Bronchial epithelial cell (primary cell): ENCODE results near the gene AGAP1. TPM values are rescaled to one million over a fixed set of nuclear protein-coding genes. Genes with fewer than 3 reads are reported as not detected.
A peak's percentile ranks its signal among the peaks of the same experiment; 100 is the strongest.

Experiments used
- DNase-seq: peaks from one replicate; pipeline ENCODE4 v3.0.0-alpha.2; 2010; ENCODE audit warnings: low read depth
- FAIRE-seq: peaks from 2 replicates; lab custom pipeline; 2011; peaks lifted over from hg19 to GRCh38; lab: Jason Lieb, UNC
- H3K27me3 ChIP-seq: 2 replicates; pipeline ENCODE4 v1.5.1; 2011; ENCODE audit warnings: low read length; ENCODE audit not compliant: control insufficient read depth, insufficient read depth
- H3K36me3 ChIP-seq: 2 replicates; pipeline ENCODE4 v1.5.1; 2011; ENCODE audit warnings: low read length; ENCODE audit not compliant: control insufficient read depth, insufficient read depth
- H3K4me3 ChIP-seq: 2 replicates; pipeline ENCODE4 v1.5.1; 2011; ENCODE audit warnings: mild to moderate bottlenecking, low read depth, low read length, control low read depth
- total RNA-seq: library from RNA; depleted of rRNA; stranded (reverse); fragments of >200 nt; gene quantifications from 2 replicates; pipeline ENCODE4 v1.2.1, GENCODE V29; 2014
- TF ChIP-seq, protein P1 (sequence below): IDR thresholded peaks from 2 replicates; pipeline ENCODE4 v1.5.1; 2011; ENCODE audit warnings: mild to moderate bottlenecking, moderate library complexity, low read length, control low read depth, inconsistent platforms; ENCODE audit not compliant: insufficient read depth, severe bottlenecking

AGAP1 gene
- total RNA-seq, 1 donor from 2014 or later = 22.4 TPM

DNA sequence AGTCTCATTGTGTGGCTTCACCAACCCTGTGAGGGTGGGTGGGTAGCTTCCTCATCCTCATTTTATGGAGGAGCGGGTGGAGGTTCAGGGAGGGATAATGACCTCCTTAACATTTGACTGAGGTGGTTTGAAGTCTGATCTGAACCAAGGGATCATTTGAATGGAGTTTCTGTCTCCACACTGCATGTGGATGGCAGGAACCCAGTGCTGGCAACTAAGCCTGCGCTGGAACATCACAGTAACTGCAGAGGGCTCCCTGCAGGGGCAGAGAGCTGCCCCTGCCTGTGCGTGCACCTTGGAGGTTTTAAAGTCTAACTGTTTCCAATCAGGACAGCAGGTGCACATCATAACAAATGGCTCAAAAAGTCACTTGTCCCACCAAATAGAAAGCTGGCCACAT is 3.3 kb downstream of the AGAP1 start:
- Histone ChIP-seq H3K4me3 (no peak overlapping the region), H3K36me3 (no peaks in the 10 kb centered on the region), H3K27me3 (no peaks in the 10 kb centered on the region)
- TF ChIP-seq, protein P1, sequence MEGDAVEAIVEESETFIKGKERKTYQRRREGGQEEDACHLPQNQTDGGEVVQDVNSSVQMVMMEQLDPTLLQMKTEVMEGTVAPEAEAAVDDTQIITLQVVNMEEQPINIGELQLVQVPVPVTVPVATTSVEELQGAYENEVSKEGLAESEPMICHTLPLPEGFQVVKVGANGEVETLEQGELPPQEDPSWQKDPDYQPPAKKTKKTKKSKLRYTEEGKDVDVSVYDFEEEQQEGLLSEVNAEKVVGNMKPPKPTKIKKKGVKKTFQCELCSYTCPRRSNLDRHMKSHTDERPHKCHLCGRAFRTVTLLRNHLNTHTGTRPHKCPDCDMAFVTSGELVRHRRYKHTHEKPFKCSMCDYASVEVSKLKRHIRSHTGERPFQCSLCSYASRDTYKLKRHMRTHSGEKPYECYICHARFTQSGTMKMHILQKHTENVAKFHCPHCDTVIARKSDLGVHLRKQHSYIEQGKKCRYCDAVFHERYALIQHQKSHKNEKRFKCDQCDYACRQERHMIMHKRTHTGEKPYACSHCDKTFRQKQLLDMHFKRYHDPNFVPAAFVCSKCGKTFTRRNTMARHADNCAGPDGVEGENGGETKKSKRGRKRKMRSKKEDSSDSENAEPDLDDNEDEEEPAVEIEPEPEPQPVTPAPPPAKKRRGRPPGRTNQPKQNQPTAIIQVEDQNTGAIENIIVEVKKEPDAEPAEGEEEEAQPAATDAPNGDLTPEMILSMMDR = no peak
- FAIRE-seq = no peak
- no peak for DNase-seq

DNA sequence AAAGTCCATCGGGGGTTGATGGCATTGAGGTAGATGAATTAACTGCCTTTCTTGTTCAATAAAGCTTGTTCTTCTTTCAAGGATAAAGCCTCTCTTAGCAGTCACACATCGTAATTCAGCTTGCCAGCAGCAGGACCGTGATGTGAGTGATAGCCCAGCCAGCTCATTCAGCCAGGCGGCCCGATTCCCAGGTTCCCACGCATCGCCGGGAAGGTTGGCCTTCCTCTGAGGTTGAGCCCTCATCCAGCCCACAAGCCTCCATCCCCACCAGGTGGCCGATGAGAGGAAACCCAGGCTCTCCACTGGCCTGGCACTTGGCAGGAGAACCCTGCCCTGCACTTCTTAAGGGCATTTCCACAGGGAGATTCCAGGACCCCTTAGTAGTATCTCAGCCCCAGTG is 4.7 kb downstream of the AGAP1 start:
- Histone ChIP-seq H3K27me3 (no peaks in the 10 kb centered on the region), H3K4me3 (no peak overlapping the region), H3K36me3 (no peaks in the 10 kb centered on the region)
- FAIRE-seq (peak; percentile 50), DNase-seq (no peak)
- TF ChIP-seq, protein P1 = peak; percentile 20

DNA sequence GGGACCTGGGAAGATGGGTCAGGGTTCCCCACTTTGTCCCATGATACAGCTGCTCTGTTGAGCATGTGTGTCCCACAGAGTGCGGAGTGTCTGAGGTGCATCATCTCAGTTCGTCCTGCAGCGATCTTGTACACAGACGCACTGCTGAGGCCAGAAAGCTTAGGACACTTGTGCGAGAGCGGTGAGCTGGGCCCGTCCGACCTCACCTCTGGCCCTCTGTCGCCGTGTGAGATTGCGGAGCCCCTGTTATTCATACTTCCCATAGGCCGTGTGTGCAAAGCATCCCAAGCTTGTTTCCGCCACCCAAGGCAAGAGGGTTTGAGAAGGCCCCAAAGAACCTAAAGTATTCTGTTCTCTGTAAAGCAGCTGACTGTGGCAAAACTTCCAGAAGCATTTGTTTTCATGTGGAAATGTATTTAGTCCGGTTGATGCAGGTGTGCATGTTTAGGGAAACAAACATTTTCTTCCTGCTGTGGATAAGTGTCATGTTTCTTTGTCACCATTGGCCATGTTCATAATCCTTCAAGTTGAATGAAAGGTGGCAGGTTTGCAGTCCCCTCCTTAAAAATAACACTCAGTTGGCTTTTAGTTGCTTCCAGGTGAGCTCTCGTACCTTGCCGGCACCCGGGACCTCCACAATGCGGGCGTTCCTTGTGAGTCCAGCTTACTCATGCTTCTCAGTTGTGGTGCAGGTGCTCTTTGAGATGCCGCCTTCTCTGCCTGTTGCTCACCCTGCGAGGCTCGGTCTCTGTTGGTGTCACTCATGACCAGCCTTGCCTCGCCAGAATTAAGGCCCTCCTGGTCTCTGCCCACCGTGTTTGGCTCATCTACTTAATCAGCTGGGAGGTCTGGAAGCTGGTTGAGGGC is 5.3 kb downstream of the AGAP1 start:
- no peak for DNase-seq
- no peaks in the 10 kb centered on the region for H3K27me3 ChIP-seq
- H3K36me3 ChIP-seq = no peaks in the 10 kb centered on the region
- H3K4me3 ChIP-seq = no peak overlapping the region
- TF ChIP-seq, protein P1 = no peak
- FAIRE-seq = peak; percentile 32

DNA sequence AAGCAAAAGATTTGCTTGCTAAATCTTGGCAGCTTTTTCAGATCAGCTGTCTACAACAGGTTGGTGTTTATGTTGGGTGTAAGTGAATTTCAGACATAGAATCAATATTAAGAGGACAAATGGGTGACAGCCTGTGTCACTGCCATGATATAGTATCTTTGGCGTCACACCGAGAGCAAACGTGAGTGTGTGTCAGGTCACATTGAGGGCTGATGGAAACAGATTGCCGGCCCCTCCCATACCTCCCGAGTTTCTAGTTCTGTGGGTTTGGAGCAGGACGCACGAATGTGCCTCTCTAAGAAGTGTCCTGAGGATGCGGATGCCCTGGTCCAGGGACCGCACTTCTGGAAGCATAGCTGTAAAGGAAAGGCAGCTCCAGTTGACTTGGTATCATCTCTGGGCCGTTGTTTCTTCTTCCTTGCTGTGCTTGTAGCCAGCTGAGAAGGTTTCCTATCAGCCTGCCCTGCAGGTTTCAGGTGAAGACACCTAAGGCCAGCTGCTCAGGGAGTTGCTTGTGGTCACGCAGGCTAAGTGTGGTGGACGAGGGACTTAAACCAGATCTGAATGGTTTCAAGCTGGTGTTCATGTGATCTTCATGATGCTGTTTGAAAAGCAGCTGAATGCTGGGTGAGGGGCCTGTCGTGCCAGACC is 6.4 kb downstream of the AGAP1 start:
- TF ChIP-seq, protein P1 = no peak
- Histone ChIP-seq H3K4me3 (no peak overlapping the region), H3K36me3 (no peaks in the 10 kb centered on the region), H3K27me3 (no peaks in the 10 kb centered on the region)
- peak; percentile 85 for FAIRE-seq
- no peak for DNase-seq

DNA sequence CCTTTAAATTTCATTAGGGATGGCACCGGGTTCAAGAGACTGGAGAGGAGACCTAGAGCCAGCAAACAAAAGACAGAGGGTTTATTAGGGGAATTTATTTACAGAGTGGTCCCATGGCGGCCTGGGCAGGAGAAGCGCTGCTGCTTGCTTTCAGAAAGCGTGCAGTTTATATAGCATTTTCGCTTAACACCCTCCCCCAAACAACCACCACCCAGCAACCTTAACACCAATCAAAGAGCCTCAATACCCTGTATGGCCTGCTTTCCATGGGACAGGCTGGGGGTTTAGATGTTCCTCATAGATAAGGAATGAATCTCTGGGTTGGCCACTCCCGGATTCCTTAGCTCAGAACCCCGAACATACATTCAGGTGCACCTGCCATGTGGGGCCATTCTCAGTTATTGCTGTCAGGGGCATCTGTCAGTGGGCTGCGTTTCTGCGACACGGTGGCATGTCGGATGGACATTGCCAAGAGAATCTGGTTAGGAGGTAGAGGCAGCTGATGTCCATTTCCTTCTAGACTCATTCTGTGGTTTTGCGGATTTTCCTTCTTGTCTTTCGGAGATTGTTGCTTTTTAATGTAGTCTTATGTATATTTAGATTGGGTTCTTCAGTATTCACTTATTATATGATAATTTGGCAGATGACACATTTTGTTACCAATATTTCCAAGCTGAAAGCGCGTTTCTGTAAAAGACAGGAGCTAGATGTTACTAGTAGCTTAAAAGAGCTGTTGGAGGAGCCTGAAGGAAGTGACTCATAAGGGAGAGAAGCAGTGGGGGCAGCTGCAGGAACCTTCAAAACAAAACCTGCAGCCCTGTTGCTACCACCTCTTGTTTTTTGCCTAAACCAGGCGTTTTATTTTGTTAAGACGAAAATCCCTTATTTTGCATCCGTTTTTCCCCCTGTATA is 7.2 kb downstream of the AGAP1 start:
- DNase-seq (peak; percentile 51), FAIRE-seq (no peak)
- TF ChIP-seq, protein P1 = no peak
- H3K36me3 ChIP-seq = no peaks in the 10 kb centered on the region
- no peak overlapping the region for H3K4me3 ChIP-seq
- H3K27me3 ChIP-seq = no peaks in the 10 kb centered on the region
